ENCODE results near the gene UNC50. TPM values are rescaled to one million over a fixed set of nuclear protein-coding genes. Genes with fewer than 3 reads are reported as not detected.

The UNC50 gene
- total RNA-seq, 1 donor from 2014 or later, result 34.4 TPM

DNA sequence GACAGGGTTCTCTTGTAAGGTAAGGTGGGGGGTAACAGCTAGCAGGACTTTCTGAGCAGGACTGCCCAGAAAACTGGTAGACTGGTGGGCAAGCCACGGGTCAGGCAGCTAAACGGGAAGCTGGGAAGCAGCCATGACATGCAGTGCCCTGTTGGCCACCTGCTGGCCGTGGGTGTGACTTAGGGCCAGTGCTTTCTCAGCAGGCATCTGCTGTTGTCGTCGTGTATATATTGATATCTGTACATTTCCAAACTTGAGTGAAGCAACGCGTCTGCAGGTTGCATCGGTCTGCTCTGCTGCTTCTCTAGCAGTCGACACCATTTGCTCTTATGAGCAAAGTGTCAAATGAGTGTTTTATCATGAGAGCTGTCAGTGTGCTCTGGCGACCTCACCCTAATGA is 31.1 kb upstream of the UNC50 start:
- Histone ChIP-seq H3K9me3 (no peaks in the 10 kb centered on the region), H3K27me3 (no peaks in the 10 kb centered on the region), H3K36me3 (peaks cover 35 to 59% of the 10 kb centered on the region in 2 donors), H3K27ac (no peak overlapping the region), H3K4me3 (no peak overlapping the region), H3K4me1 (no peaks in the 10 kb centered on the region)
- no peak for DNase-seq (ENCODE audit: low spot score in 2 of 2)
- TF ChIP-seq, protein P1, sequence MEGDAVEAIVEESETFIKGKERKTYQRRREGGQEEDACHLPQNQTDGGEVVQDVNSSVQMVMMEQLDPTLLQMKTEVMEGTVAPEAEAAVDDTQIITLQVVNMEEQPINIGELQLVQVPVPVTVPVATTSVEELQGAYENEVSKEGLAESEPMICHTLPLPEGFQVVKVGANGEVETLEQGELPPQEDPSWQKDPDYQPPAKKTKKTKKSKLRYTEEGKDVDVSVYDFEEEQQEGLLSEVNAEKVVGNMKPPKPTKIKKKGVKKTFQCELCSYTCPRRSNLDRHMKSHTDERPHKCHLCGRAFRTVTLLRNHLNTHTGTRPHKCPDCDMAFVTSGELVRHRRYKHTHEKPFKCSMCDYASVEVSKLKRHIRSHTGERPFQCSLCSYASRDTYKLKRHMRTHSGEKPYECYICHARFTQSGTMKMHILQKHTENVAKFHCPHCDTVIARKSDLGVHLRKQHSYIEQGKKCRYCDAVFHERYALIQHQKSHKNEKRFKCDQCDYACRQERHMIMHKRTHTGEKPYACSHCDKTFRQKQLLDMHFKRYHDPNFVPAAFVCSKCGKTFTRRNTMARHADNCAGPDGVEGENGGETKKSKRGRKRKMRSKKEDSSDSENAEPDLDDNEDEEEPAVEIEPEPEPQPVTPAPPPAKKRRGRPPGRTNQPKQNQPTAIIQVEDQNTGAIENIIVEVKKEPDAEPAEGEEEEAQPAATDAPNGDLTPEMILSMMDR (IDR thresholded peaks at IDR 0.05), result no peak
- intact Hi-C loops (cut with DNase I), result no loop called here

- no peak overlapping the region for H3K4me3 ChIP-seq
- no peaks in the 10 kb centered on the region for H3K9me3 ChIP-seq
- H3K36me3 ChIP-seq, result peaks cover 34 to 59% of the 10 kb centered on the region in 2 donors
- TF ChIP-seq, protein P1 (IDR thresholded peaks at IDR 0.05), result no peak
- H3K4me1 ChIP-seq, result no peaks in the 10 kb centered on the region
- DNase-seq (ENCODE audit: low spot score in 2 of 2), result no peak
- intact Hi-C loops (cut with DNase I), result no loop called here
- no peaks in the 10 kb centered on the region for H3K27me3 ChIP-seq
- no peak overlapping the region for H3K27ac ChIP-seq
Measured at GRCh38 chr2:98578231-98578630, 30.2 kb upstream of the UNC50 start.

DNA sequence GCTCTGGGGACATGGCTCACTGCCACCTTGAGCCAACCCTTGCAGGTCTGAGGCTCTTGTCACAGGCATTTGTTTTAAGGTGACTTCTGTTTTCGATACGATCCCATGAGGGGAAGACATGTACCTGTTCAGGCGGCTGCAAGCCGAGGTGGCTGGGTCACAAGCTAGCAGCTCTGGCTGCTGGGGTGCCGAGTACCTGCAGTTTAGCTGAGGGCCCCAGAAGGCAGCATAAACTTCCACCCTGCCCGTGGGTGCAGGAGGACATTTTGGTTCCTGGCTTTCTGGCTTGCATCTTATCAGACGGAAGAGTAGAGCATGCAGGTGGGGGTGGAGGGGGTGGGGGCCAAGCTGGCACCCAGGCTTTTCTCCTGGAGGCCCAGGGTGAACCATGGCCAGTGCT is 28.5 kb upstream of the UNC50 start:
- no peak overlapping the region for H3K4me3 ChIP-seq
- no peaks in the 10 kb centered on the region for H3K9me3 ChIP-seq
- no peak overlapping the region for H3K27ac ChIP-seq
- no peaks in the 10 kb centered on the region for H3K4me1 ChIP-seq
- intact Hi-C loops (cut with DNase I), result no loop called here
- TF ChIP-seq, protein P1 (IDR thresholded peaks at IDR 0.05), result no peak
- DNase-seq (ENCODE audit: low spot score in 2 of 2), result no peak
- peaks cover 24 to 70% of the 10 kb centered on the region in 2 donors for H3K36me3 ChIP-seq
- H3K27me3 ChIP-seq, result no peaks in the 10 kb centered on the region

DNA sequence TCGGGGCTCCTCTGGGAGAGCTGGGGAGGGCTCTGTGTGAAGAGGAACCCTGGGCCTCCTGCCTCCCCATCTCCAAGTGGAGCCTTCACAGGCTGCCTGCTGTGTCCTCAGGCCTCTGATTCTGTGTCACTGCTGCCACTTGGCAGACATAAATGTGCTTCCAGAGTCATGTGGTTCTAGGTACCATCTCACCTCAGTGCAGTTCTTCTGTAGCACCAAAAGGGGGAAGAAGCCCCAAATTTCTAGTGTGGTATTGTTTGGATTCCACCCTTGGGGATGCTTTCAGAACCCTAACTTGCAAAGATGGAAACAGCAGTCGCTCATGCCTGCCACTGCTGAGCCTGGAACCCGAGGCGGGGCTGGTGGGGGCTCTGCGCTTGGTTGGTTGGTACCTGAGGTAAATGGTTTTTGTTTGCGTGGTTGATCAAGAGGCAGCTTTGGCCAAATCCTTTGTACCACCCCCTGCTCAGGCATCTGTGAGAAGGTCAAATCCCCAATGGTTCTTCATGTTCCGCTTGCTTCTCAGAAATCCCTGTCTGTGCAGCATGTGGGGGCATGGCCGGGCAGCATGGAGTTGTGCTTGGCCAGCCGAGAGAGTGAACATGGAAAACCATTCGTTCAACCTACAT is 27.6 kb upstream of the UNC50 start:
- no peak for DNase-seq (ENCODE audit: low spot score in 2 of 2)
- intact Hi-C loops (cut with DNase I), result no loop called here
- no peaks in the 10 kb centered on the region for H3K9me3 ChIP-seq
- H3K36me3 ChIP-seq, result peaks cover 24 to 66% of the 10 kb centered on the region in 2 donors
- no peaks in the 10 kb centered on the region for H3K27me3 ChIP-seq
- no peaks in the 10 kb centered on the region for H3K4me1 ChIP-seq
- H3K27ac ChIP-seq, result no peak overlapping the region
- TF ChIP-seq, protein P1 (IDR thresholded peaks at IDR 0.05), result no peak
- no peak overlapping the region for H3K4me3 ChIP-seq

GRCh38 chr2:98582523-98582922 is 25.9 kb upstream of the UNC50 start:
- TF ChIP-seq, protein P1 (IDR thresholded peaks at IDR 0.05), result no peak
- H3K27me3 ChIP-seq, result no peaks in the 10 kb centered on the region
- H3K36me3 ChIP-seq, result peaks cover 12 to 60% of the 10 kb centered on the region in 2 donors
- intact Hi-C loops (cut with DNase I), result no loop called here
- no peak overlapping the region for H3K27ac ChIP-seq
- DNase-seq (ENCODE audit: low spot score in 2 of 2), result no peak
- H3K9me3 ChIP-seq, result no peaks in the 10 kb centered on the region
- no peak overlapping the region for H3K4me3 ChIP-seq
- no peaks in the 10 kb centered on the region for H3K4me1 ChIP-seq

GRCh38 chr2:98583276-98583675 is 25.1 kb upstream of the UNC50 start:
- Histone ChIP-seq H3K36me3 (peaks cover 12 to 56% of the 10 kb centered on the region in 2 donors), H3K27me3 (no peaks in the 10 kb centered on the region), H3K9me3 (no peaks in the 10 kb centered on the region), H3K4me1 (no peaks in the 10 kb centered on the region), H3K27ac (no peak overlapping the region), H3K4me3 (no peak overlapping the region)
- intact Hi-C loops (cut with DNase I), result no loop called here
- no peak for DNase-seq (ENCODE audit: low spot score in 2 of 2)
- TF ChIP-seq, protein P1 (IDR thresholded peaks at IDR 0.05), result no peak
